ENCODE results near the gene CYB5R2.
A peak's percentile ranks its signal among the peaks of the same experiment; 100 is the strongest.

DNA sequence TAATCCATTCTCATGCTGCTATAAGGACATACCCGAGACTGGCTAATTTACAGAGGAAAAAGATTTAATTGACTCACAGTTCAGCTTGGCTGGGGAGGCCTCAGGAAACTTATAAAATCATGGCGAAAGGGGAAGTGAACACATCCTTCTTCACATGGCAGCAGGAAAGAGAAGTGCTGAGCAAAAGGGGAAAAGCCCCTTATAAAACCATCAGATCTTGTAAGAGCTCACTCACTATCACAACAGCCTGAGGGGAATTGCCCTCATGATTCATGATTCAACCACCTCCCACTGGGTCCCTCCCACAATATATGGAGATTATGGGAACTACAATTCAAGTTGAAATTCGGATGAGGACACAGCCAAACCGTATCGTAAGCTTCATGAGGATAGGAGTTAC is 3.8 kb upstream of the CYB5R2 start:
- TF ChIP-seq, protein P1, sequence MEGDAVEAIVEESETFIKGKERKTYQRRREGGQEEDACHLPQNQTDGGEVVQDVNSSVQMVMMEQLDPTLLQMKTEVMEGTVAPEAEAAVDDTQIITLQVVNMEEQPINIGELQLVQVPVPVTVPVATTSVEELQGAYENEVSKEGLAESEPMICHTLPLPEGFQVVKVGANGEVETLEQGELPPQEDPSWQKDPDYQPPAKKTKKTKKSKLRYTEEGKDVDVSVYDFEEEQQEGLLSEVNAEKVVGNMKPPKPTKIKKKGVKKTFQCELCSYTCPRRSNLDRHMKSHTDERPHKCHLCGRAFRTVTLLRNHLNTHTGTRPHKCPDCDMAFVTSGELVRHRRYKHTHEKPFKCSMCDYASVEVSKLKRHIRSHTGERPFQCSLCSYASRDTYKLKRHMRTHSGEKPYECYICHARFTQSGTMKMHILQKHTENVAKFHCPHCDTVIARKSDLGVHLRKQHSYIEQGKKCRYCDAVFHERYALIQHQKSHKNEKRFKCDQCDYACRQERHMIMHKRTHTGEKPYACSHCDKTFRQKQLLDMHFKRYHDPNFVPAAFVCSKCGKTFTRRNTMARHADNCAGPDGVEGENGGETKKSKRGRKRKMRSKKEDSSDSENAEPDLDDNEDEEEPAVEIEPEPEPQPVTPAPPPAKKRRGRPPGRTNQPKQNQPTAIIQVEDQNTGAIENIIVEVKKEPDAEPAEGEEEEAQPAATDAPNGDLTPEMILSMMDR (IDR thresholded peaks at IDR 0.05), result no peak
- peak in 1 of 2 donors; percentile 41 for TF ChIP-seq POLR2AphosphoS5 (IDR thresholded peaks at IDR 0.05; ENCODE audit: insufficient read depth in 1 of 2, low read depth in 1 of 2)

All from vagina (tissue), 2 donors.